ENCODE results near the gene RAB7A.
A peak's percentile ranks its signal among the peaks of the same experiment; 100 is the strongest.
"Not testable (repeated sequence)": the region's sequence is repeated elsewhere in the genome, so short reads cannot be mapped to it uniquely, and the experiment has no call there.

The RAB7A gene

GRCh38 chr3:128727996-128728395 lies 2.0 kb downstream of the RAB7A start:
- H3K27me3 Mint-ChIP-seq (ENCODE audit: low read depth) = no peaks in the 10 kb centered on the region
- H3K9me3 Mint-ChIP-seq = no peaks in the 10 kb centered on the region
- peaks cover 9% of the 10 kb centered on the region for H3K36me3 Mint-ChIP-seq (ENCODE audit: low read depth)
- peaks cover 58% of the 10 kb centered on the region for H3K4me1 Mint-ChIP-seq (ENCODE audit: low read depth)
- peak overlapping the region; percentile 96 for H3K4me3 Mint-ChIP-seq
- H3K27ac Mint-ChIP-seq = no peak overlapping the region

GRCh38 chr3:128728521-128728920 lies 2.5 kb downstream of the RAB7A start:
- peaks cover 62% of the 10 kb centered on the region for H3K4me1 Mint-ChIP-seq (ENCODE audit: low read depth)
- H3K9me3 Mint-ChIP-seq; H3K27me3 Mint-ChIP-seq (ENCODE audit: low read depth); H3K36me3 Mint-ChIP-seq (ENCODE audit: low read depth); H3K27ac Mint-ChIP-seq: not testable (repeated sequence)
- peak overlapping the region; percentile 96 for H3K4me3 Mint-ChIP-seq

GRCh38 chr3:128730471-128730870 lies 4.5 kb downstream of the RAB7A start:
- Mint-ChIP-seq H3K27me3 (ENCODE audit: low read depth) (no peaks in the 10 kb centered on the region), H3K4me3 (no peak overlapping the region), H3K27ac (no peak overlapping the region), H3K36me3 (ENCODE audit: low read depth) (peaks cover 5% of the 10 kb centered on the region), H3K9me3 (no peaks in the 10 kb centered on the region), H3K4me1 (ENCODE audit: low read depth) (peaks cover 63% of the 10 kb centered on the region)

DNA sequence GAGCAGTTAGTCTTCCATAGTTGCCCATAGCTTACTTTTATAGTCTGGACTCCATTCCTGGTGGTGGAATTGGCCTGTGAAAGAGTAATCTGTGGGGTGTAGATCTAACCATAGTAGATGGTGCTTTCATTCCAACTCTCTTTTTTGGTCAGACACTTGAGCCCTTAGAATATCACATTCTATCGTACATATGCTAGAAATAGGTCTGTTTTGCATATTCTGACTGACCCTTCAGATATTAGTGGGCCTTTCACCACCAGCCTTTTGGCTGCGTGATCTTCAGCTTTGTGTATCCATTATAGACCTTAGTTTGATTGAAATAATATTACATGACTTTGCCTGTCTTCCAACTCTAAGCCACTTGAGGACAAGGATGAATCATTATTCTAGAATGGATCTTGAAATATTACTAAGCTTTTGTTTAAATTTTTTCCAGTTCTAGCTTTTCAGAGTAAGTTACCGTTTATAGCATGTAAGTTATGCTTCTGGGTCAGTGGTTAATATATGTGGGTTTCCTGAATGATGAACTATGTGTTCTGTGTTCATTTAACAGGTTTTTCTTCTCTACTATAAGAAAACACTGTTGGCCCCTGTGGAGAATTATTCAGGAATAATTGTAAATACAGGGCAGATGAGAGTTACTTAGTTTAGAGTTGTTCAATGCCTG lies 8.7 kb downstream of the RAB7A start:
- Mint-ChIP-seq H3K27me3 (ENCODE audit: low read depth) (no peaks in the 10 kb centered on the region), H3K27ac (no peak overlapping the region), H3K9me3 (no peaks in the 10 kb centered on the region), H3K4me1 (ENCODE audit: low read depth) (peaks cover 43% of the 10 kb centered on the region), H3K36me3 (ENCODE audit: low read depth) (peaks cover 7% of the 10 kb centered on the region), H3K4me3 (no peak overlapping the region)

DNA sequence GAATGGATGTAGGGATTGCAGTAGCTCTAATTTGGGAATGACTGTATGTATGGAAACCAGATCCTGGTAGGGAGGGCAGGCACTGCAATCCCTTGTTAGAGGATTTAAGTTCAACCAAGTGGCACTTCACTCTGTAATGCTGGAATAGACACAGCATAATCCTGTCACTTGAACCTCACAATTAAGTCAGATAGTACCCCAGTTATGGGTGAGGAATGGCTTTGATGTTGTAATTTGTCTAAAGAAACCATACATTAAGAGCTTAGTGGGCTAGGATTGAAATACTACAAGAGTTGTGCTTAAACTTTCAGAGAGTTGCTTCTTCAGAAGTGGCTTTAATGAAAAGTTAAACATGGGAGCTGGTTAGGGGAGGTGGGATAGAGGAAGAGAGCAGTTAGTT lies 9.3 kb downstream of the RAB7A start:
- no peaks in the 10 kb centered on the region for H3K27me3 Mint-ChIP-seq (ENCODE audit: low read depth)
- H3K9me3 Mint-ChIP-seq = no peaks in the 10 kb centered on the region
- H3K36me3 Mint-ChIP-seq (ENCODE audit: low read depth) = peaks cover 6% of the 10 kb centered on the region
- H3K4me3 Mint-ChIP-seq = no peak overlapping the region
- peaks cover 41% of the 10 kb centered on the region for H3K4me1 Mint-ChIP-seq (ENCODE audit: low read depth)
- H3K27ac Mint-ChIP-seq = no peak overlapping the region

DNA sequence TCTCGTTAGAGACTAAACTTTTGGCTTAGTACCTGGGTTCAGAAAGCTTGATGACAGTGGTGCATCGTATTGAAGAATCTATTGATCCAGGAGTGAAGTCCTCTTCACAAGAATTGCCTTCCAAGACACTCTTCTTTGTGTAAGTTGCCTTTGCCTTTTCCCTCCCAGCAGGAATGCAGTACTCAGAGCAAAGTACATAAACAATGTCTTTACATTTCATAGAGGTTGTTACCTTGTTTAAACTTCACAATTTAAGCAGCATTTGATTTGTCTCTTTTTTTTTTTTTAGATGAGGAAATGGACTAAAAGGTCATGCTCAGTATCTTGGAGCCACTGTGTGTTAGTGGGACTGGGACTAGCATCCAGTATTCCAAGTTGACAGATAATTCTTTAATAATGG lies 9.9 kb downstream of the RAB7A start:
- Mint-ChIP-seq H3K36me3 (ENCODE audit: low read depth) (peaks cover 9% of the 10 kb centered on the region), H3K4me3 (no peak overlapping the region), H3K9me3 (no peaks in the 10 kb centered on the region), H3K27ac (no peak overlapping the region), H3K4me1 (ENCODE audit: low read depth) (peaks cover 39% of the 10 kb centered on the region), H3K27me3 (ENCODE audit: low read depth) (no peaks in the 10 kb centered on the region)

GRCh38 chr3:128736601-128737000 lies 10.6 kb downstream of the RAB7A start:
- peaks cover 36% of the 10 kb centered on the region for H3K4me1 Mint-ChIP-seq (ENCODE audit: low read depth)
- no peaks in the 10 kb centered on the region for H3K27me3 Mint-ChIP-seq (ENCODE audit: low read depth)
- no peak overlapping the region for H3K4me3 Mint-ChIP-seq
- H3K27ac Mint-ChIP-seq = no peak overlapping the region
- H3K9me3 Mint-ChIP-seq = no peaks in the 10 kb centered on the region
- H3K36me3 Mint-ChIP-seq (ENCODE audit: low read depth) = peaks cover 11% of the 10 kb centered on the region

DNA sequence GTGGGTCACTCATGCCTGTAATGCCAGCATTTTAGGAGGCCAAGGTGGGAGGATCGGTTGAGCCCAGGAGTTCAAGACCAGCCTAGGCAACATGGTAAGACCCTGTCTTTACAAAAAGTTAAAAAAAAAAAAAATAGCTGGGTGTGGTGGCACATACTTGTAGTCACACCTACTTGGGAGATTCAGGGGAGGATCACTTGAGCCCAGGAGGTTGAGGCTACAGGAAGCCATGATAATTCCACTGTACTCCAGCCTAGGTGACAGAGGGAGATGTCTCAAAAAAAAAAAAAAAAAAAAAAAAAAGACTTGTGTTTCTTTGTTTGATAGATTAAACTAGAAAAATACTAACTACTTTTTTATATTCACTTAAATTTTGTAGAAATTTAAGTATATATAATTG lies 14.6 kb downstream of the RAB7A start:
- Mint-ChIP-seq H3K36me3 (ENCODE audit: low read depth) (peaks cover 23% of the 10 kb centered on the region), H3K4me3 (no peak overlapping the region), H3K27me3 (ENCODE audit: low read depth) (no peaks in the 10 kb centered on the region), H3K27ac (no peak overlapping the region), H3K4me1 (ENCODE audit: low read depth) (peaks cover 19% of the 10 kb centered on the region), H3K9me3 (peaks cover 3% of the 10 kb centered on the region)

DNA sequence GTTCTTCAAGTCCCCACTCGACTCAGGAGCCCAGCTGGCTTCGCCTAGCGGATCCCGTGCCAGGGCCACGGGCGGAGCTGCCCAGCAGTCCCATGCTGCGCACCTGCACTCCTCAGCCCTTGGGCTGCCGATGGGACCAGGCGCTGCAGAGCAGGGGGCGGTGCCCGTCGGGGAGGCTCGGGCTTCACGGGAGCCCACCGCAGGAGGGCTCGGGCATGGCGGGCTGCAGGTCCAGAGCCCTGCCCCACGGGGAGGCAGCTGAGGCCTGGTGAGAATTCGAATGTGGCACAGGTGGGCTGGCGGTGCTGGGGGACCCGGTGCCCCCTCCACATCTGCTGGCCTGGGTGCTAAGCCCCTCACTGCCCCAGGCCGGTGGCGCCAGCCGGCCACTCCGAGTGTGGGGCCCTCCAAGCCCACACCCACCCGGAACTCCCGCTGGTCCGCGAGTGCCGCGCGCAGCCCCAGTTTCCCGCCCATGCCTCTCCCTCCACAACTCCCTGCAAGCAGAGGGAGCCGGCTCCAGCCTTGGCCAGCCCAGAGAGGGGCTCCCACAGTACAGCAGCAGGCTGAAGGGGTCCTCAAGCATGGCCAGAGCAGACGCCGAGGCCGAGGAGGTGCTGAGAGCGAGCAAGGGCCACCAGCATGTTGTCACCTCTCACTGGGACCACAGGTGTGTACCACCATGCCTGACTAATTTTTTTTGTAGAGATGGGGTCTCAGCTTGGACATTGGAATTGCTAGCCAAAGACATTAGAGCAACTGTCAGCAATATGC lies 17.0 kb downstream of the RAB7A start:
- Mint-ChIP-seq H3K27ac (no peak overlapping the region), H3K27me3 (ENCODE audit: low read depth) (no peaks in the 10 kb centered on the region), H3K9me3 (peaks cover 3% of the 10 kb centered on the region), H3K4me3 (no peak overlapping the region), H3K36me3 (ENCODE audit: low read depth) (peaks cover 27% of the 10 kb centered on the region), H3K4me1 (ENCODE audit: low read depth) (peaks cover 16% of the 10 kb centered on the region)

DNA sequence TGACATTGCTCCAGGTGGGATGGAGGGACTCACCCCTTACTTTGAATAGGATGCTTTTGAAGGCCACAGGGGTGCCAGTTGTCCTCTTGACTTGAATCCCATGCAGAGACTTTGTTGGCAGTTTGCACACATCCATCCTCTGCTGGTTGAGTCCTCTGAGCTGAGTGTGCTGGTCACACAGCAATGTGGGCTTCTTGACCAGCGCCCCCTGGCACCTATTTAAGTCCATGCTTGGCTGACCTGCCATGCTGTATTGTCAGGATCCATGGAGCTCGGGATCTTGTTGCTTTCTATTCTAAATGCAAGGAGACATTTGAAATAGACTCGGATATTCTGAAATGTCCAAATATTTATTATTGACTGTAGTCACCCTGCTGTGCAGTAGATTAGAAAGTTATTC lies 19.8 kb downstream of the RAB7A start:
- Mint-ChIP-seq H3K4me1 (ENCODE audit: low read depth) (peaks cover 22% of the 10 kb centered on the region), H3K4me3 (no peak overlapping the region), H3K36me3 (ENCODE audit: low read depth) (peaks cover 28% of the 10 kb centered on the region)

GRCh38 chr3:128746881-128747280 lies 20.9 kb downstream of the RAB7A start:
- H3K9me3 Mint-ChIP-seq = peaks cover 8% of the 10 kb centered on the region
- peaks cover 28% of the 10 kb centered on the region for H3K36me3 Mint-ChIP-seq (ENCODE audit: low read depth)
- H3K27me3 Mint-ChIP-seq (ENCODE audit: low read depth) = no peaks in the 10 kb centered on the region
- no peak overlapping the region for H3K4me3 Mint-ChIP-seq
- peaks cover 28% of the 10 kb centered on the region for H3K4me1 Mint-ChIP-seq (ENCODE audit: low read depth)
- no peak overlapping the region for H3K27ac Mint-ChIP-seq

More for the DNA sequence above, 19.8 kb downstream of the RAB7A start:
- Mint-ChIP-seq H3K27ac (no peak overlapping the region), H3K9me3 (peaks cover 8% of the 10 kb centered on the region), H3K27me3 (ENCODE audit: low read depth) (no peaks in the 10 kb centered on the region)

- H3K36me3 Mint-ChIP-seq (ENCODE audit: low read depth) = peaks cover 26% of the 10 kb centered on the region
- no peak overlapping the region for H3K4me3 Mint-ChIP-seq
- no peak overlapping the region for H3K27ac Mint-ChIP-seq
- peaks cover 5% of the 10 kb centered on the region for H3K9me3 Mint-ChIP-seq
- H3K27me3 Mint-ChIP-seq (ENCODE audit: low read depth) = no peaks in the 10 kb centered on the region
- peaks cover 38% of the 10 kb centered on the region for H3K4me1 Mint-ChIP-seq (ENCODE audit: low read depth)
Measured at GRCh38 chr3:128748557-128748956, 22.6 kb downstream of the RAB7A start.

DNA sequence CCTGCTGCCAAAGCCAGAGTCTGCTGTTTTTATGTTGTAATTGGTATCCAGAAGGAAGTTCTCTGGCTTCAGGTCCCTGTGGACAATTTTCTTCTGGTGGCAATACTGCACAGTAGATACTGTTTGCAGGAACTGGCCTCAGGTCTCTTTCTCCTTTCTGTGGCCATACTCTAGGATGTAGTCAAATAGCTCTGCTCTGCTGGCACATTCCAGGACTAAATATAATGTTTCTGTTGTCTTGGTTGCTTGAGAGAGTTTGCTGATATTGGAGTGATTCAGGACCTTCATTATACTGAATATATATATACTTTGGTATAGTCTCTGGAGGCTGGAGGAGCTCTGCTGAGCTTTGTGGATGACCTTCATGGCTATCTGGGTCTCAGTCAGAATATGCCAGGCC lies 23.1 kb downstream of the RAB7A start:
- peaks cover 5% of the 10 kb centered on the region for H3K9me3 Mint-ChIP-seq
- no peak overlapping the region for H3K27ac Mint-ChIP-seq
- H3K4me1 Mint-ChIP-seq (ENCODE audit: low read depth) = peaks cover 43% of the 10 kb centered on the region
- no peak overlapping the region for H3K4me3 Mint-ChIP-seq
- H3K27me3 Mint-ChIP-seq (ENCODE audit: low read depth) = no peaks in the 10 kb centered on the region
- peaks cover 26% of the 10 kb centered on the region for H3K36me3 Mint-ChIP-seq (ENCODE audit: low read depth)

DNA sequence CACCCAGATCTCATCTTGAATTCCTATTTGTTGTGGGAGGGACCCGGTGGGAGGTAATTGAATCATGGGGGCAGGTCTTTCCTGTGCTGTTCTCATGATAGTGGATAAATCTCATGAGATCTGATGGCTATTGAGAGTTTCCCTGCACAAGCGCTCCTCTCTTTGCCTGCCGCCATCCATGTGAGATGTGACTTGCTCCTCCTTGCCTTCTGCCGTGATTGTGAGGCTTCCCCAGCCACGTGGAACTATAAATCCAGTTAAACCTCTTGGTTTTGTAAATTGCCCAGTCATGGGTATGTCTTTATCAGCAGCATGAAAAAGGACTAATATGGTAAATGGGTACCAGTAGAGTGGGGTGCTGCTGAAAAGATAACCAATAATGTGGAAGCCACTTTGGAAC lies 23.6 kb downstream of the RAB7A start:
- H3K4me1 Mint-ChIP-seq (ENCODE audit: low read depth) = peaks cover 48% of the 10 kb centered on the region
- H3K27me3 Mint-ChIP-seq (ENCODE audit: low read depth); H3K9me3 Mint-ChIP-seq; H3K27ac Mint-ChIP-seq; H3K4me3 Mint-ChIP-seq: not testable (repeated sequence)
- peaks cover 26% of the 10 kb centered on the region for H3K36me3 Mint-ChIP-seq (ENCODE audit: low read depth)

DNA sequence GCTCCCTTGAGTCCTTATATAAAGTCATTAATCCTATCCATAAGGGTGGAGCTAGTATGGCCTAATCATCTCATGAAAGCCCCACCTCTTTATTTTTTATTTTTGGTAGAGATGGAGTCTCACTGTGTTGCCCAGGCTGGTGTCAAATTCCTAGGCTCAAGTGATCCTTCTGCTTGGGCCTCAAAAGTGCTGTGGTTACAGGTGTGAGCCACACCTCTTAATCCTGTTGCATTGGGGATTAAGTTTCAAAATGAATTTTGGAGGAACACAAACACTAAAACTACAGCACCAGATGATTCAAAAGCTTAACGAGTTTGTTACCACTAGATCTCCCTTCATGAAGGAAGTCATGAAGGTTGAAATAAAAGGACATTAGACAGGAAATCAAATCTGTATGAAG lies 27.7 kb downstream of the RAB7A start:
- H3K4me3 Mint-ChIP-seq = no peak overlapping the region
- no peaks in the 10 kb centered on the region for H3K27me3 Mint-ChIP-seq (ENCODE audit: low read depth)
- H3K27ac Mint-ChIP-seq = peak overlapping the region; percentile 39
- peaks cover 5% of the 10 kb centered on the region for H3K9me3 Mint-ChIP-seq
- peaks cover 55% of the 10 kb centered on the region for H3K4me1 Mint-ChIP-seq (ENCODE audit: low read depth)
- H3K36me3 Mint-ChIP-seq (ENCODE audit: low read depth) = peaks cover 23% of the 10 kb centered on the region

Measured in T-helper 1 cell treated with Interleukin-12 subunit alpha and Interleukin-12 subunit beta and Interleukin-4 antibody, amounts not matched to agents 30 μg/mL and 1 μg/mL, for 36 hours (primary cell).